H9 (cell line): ENCODE data around the gene RABL3. TPM values are rescaled to one million over a fixed set of nuclear protein-coding genes. Genes with fewer than 3 reads are reported as not detected.
A peak's percentile ranks its signal among the peaks of the same experiment; 100 is the strongest.

ENCODE experiments used
- DNase-seq: peaks from one replicate; pipeline ENCODE4 v3.0.0-alpha.2; 2017
- H2AFZ ChIP-seq: one replicate; pipeline ENCODE4 v1.6.1; 2013; ENCODE audit warnings: mild to moderate bottlenecking, low read length, control low read depth, moderate library complexity
- H2AK5ac ChIP-seq: 2 replicates; pipeline ENCODE4 v1.6.1; 2013; ENCODE audit warnings: low read length, control low read depth, mixed read lengths; ENCODE audit not compliant: insufficient read length
- H2BK120ac ChIP-seq: one replicate; pipeline ENCODE4 v1.6.1; 2013; ENCODE audit warnings: low read depth, mild to moderate bottlenecking, low read length, control low read depth, inconsistent platforms; ENCODE audit not compliant: poor library complexity, severe bottlenecking
- H2BK12ac ChIP-seq: 2 replicates; pipeline ENCODE4 v1.6.1; 2013; ENCODE audit warnings: low read length, control low read depth, mixed read lengths, low read depth; ENCODE audit not compliant: insufficient read length
- H2BK15ac ChIP-seq: 2 replicates; pipeline ENCODE4 v1.6.1; 2013; ENCODE audit warnings: low read depth, low read length, control low read depth
- H2BK20ac ChIP-seq: one replicate; pipeline ENCODE4 v1.6.1; 2013; ENCODE audit warnings: low read depth, mild to moderate bottlenecking, low read length, control low read depth, inconsistent platforms; ENCODE audit not compliant: poor library complexity, severe bottlenecking
- H2BK5ac ChIP-seq: 2 replicates; pipeline ENCODE4 v1.6.1; 2013; ENCODE audit warnings: low read length, control low read depth, mixed read lengths; ENCODE audit not compliant: insufficient read length
- H3K14ac ChIP-seq: 2 replicates; pipeline ENCODE4 v1.6.1; 2013; ENCODE audit warnings: low read length, control low read depth; ENCODE audit not compliant: insufficient read depth
- H3K18ac ChIP-seq: 2 replicates; pipeline ENCODE4 v1.6.1; 2013; ENCODE audit warnings: low read depth, mild to moderate bottlenecking, mixed read lengths, low read length, control low read depth; ENCODE audit not compliant: insufficient read length
- H3K23ac ChIP-seq: 2 replicates; pipeline ENCODE4 v1.6.1; 2013; ENCODE audit warnings: low read length, control low read depth, mixed read lengths, low read depth; ENCODE audit not compliant: insufficient read length
- H3K23me2 ChIP-seq: 2 replicates; pipeline ENCODE4 v1.6.1; 2013; ENCODE audit warnings: low read depth, mild to moderate bottlenecking, mixed read lengths, low read length, control low read depth; ENCODE audit not compliant: insufficient read length, poor library complexity, severe bottlenecking
- H3K27ac ChIP-seq: 2 replicates; pipeline ENCODE4 v1.5.1; 2013; ENCODE audit warnings: low read length, control low read depth, mixed read lengths, low read depth; ENCODE audit not compliant: insufficient read length
- H3K27me3 ChIP-seq: 2 replicates; pipeline ENCODE4 v1.6.1; 2013; ENCODE audit warnings: low read length, control low read depth, inconsistent platforms; ENCODE audit not compliant: insufficient read depth
- H3K4ac ChIP-seq: 2 replicates; pipeline ENCODE4 v1.6.1; 2013; ENCODE audit warnings: low read depth, mild to moderate bottlenecking, control low read depth, inconsistent platforms, low read length, moderate library complexity
- H3K4me1 ChIP-seq: 2 replicates; pipeline ENCODE4 v1.6.1; 2013; ENCODE audit warnings: low read length, control low read depth, inconsistent platforms; ENCODE audit not compliant: insufficient read depth
- H3K4me2 ChIP-seq: 2 replicates; pipeline ENCODE4 v1.6.1; 2013; ENCODE audit warnings: low read length, control low read depth, mixed read lengths; ENCODE audit not compliant: insufficient read length, insufficient read depth
- H3K56ac ChIP-seq: 2 replicates; pipeline ENCODE4 v1.6.1; 2013; ENCODE audit warnings: low read depth, mild to moderate bottlenecking, mixed read lengths, low read length, control low read depth; ENCODE audit not compliant: insufficient read length
- H3K79me1 ChIP-seq: 2 replicates; pipeline ENCODE4 v1.6.1; 2013; ENCODE audit warnings: low read depth, mild to moderate bottlenecking, moderate library complexity, low read length, control low read depth, inconsistent platforms; ENCODE audit not compliant: insufficient read depth, poor library complexity, severe bottlenecking
- H3K79me2 ChIP-seq: 2 replicates; pipeline ENCODE4 v1.6.1; 2013; ENCODE audit warnings: low read length, control low read depth, inconsistent platforms; ENCODE audit not compliant: insufficient read depth
- H3K9ac ChIP-seq: 2 replicates; pipeline ENCODE4 v1.6.1; 2013; ENCODE audit warnings: low read length, control low read depth, mixed read lengths; ENCODE audit not compliant: insufficient read length; ENCODE audit errors: extremely low read depth
- H3K9me3 ChIP-seq: one replicate; pipeline ENCODE4 v1.6.1; 2013; ENCODE audit warnings: low read depth, low read length, inconsistent platforms; ENCODE audit not compliant: control insufficient read depth
- H3T11ph ChIP-seq: one replicate; pipeline ENCODE4 v1.6.1; 2013; ENCODE audit warnings: mild to moderate bottlenecking, low read length, control low read depth, inconsistent platforms
- H4K20me1 ChIP-seq: one replicate; pipeline ENCODE4 v1.6.1; 2013; ENCODE audit not compliant: control insufficient read depth, insufficient read length, insufficient read depth
- H4K5ac ChIP-seq: 2 replicates; pipeline ENCODE4 v1.6.1; 2013; ENCODE audit warnings: low read depth, mild to moderate bottlenecking, mixed read lengths, low read length, control low read depth; ENCODE audit not compliant: insufficient read length
- H4K8ac ChIP-seq: replicated peaks from 2 replicates; pipeline ENCODE4 v1.6.1; 2013; ENCODE audit warnings: low read length, control low read depth, mixed read lengths, low read depth; ENCODE audit not compliant: insufficient read length
- H4K91ac ChIP-seq: 2 replicates; pipeline ENCODE4 v1.6.1; 2013; ENCODE audit warnings: low read depth, mild to moderate bottlenecking, moderate library complexity, mixed read lengths, low read length, control low read depth; ENCODE audit not compliant: insufficient read length
- H3K27ac Mint-ChIP-seq, 3 experiments: 2 replicates in 2 of 3; 3 replicates in 1 of 3; pipeline ENCODE4 v1.8.0; 2020 to 2021; ENCODE audit warnings: mixed read lengths in 3 of 3, mild to moderate bottlenecking in 1 of 3, moderate library complexity in 1 of 3
- H3K27me3 Mint-ChIP-seq: 2 replicates; pipeline ENCODE4 v1.8.0; 2021; ENCODE audit warnings: low read depth, mild to moderate bottlenecking, moderate library complexity, mixed read lengths
- H3K36me3 Mint-ChIP-seq, 3 experiments: 2 replicates in 2 of 3; 3 replicates in 1 of 3; pipeline ENCODE4 v1.8.0; 2020 to 2021; ENCODE audit warnings: low read depth in 3 of 3, mixed read lengths in 3 of 3; ENCODE audit not compliant: insufficient read depth in 1 of 3
- H3K4me1 Mint-ChIP-seq, 2 experiments: 2 replicates each; pipeline ENCODE4 v1.8.0; 2020; ENCODE audit warnings: mixed read lengths in 2 of 2
- H3K4me3 Mint-ChIP-seq, 2 experiments: 2 replicates in 1 of 2; 3 replicates in 1 of 2; pipeline ENCODE4 v1.8.0; 2020 to 2021; ENCODE audit warnings: mild to moderate bottlenecking in 2 of 2, mixed read lengths in 2 of 2, moderate library complexity in 1 of 2
- H3K9me3 Mint-ChIP-seq, 2 experiments: 2 replicates in 1 of 2; 3 replicates in 1 of 2; pipeline ENCODE4 v1.8.0; 2020; ENCODE audit warnings: mild to moderate bottlenecking in 2 of 2, mixed read lengths in 2 of 2, moderate library complexity in 1 of 2
- CTCF ChIP-seq: fragments of 200-600 bp; sonication (generic); conservative IDR thresholded peaks from 3 replicates; pipeline ENCODE4 v1.8.0; 2021; ENCODE audit warnings: antibody characterized with exemption, mild to moderate bottlenecking
- WGBS: extraction: QIAGEN DNeasy Blood & Tissue Kit; methylation state at CpG from one replicate; pipeline ENCODE4 v1.1.7; 2013; ENCODE audit warnings: missing lambda C conversion rate, low lambda C conversion rate, mixed read lengths; ENCODE audit not compliant: insufficient read length; ENCODE audit errors: extremely low coverage; 5-methylcytosine and 5-hydroxymethylcytosine counted together
- total RNA-seq: library from RNA; stranded (reverse); gene quantifications from 2 replicates; pipeline ENCODE4 v1.2.1, GENCODE V29; 2021

Gene RABL3
- total RNA-seq, 1 experiment from 2014 or later, result 26.7 TPM

GRCh38 chr3:120742849-120743365 lies 591 bp upstream of the RABL3 start:
- no peaks in the 10 kb centered on the region for H4K20me1 ChIP-seq
- TF ChIP-seq CTCF, result no peak
- H3K56ac ChIP-seq, result no peak overlapping the region
- H3K4me1 Mint-ChIP-seq, result peaks cover 24 to 27% of the 10 kb centered on the region in 2 experiments
- no peak overlapping the region for H3T11ph ChIP-seq
- H4K5ac ChIP-seq, result no peak overlapping the region
- peak overlapping the region; percentile 99 for H3K9ac ChIP-seq
- no peak overlapping the region for H2BK12ac ChIP-seq
- H3K4ac ChIP-seq, result no peak overlapping the region
- H3K36me3 Mint-ChIP-seq, result peaks cover 35 to 39% (median 36%) of the 10 kb centered on the region in 3 experiments
- peaks cover 30% of the 10 kb centered on the region; the same call in 1 of the 2 replicates for H3K79me2 ChIP-seq
- H3K18ac ChIP-seq, result peak overlapping the region; percentile 74
- peak overlapping the region; percentile 68 for H3K14ac ChIP-seq
- no peak for DNase-seq
- peaks cover 9% of the 10 kb centered on the region for H3K23me2 ChIP-seq
- H3K4me2 ChIP-seq, result peak overlapping the region; percentile 98
- H2BK120ac ChIP-seq, result no peak overlapping the region
- peak overlapping the region; percentile 69 for H2BK5ac ChIP-seq
- no peak overlapping the region for H2AFZ ChIP-seq
- H3K27me3 ChIP-seq, result no peaks in the 10 kb centered on the region
- H3K79me1 ChIP-seq, result peaks cover 9% of the 10 kb centered on the region
- peak overlapping the region; percentile 13 for H3K27ac ChIP-seq
- no CpG with 5 or more reads among the region's 26 CpGs for WGBS
- H2BK20ac ChIP-seq, result no peak overlapping the region
- H3K4me3 Mint-ChIP-seq, result peak overlapping the region; percentile 86 to 96
- H2AK5ac ChIP-seq, result no peak overlapping the region
- H4K91ac ChIP-seq, result no peak overlapping the region
- H2BK15ac ChIP-seq, result no peak overlapping the region
- H3K27ac Mint-ChIP-seq, result peak overlapping the region; percentile 99 to 100 (median 99)
- H4K8ac ChIP-seq, result no peak overlapping the region
- peaks cover 16 to 18% of the 10 kb centered on the region in 2 experiments for H3K9me3 Mint-ChIP-seq
- no peaks in the 10 kb centered on the region for H3K9me3 ChIP-seq
- H3K4me1 ChIP-seq, result no peaks in the 10 kb centered on the region
- H3K27me3 Mint-ChIP-seq, result no peaks in the 10 kb centered on the region
- no peak overlapping the region for H3K23ac ChIP-seq
